NCI-H2196 (cell line): ENCODE results near the gene MTMR3.

ENCODE experiments used
- DNase-seq: peaks from one replicate; lab custom pipeline; 2025; ENCODE audit not compliant: unreplicated experiment; lab: John Stamatoyannopoulos, UW

The MTMR3 gene

DNA sequence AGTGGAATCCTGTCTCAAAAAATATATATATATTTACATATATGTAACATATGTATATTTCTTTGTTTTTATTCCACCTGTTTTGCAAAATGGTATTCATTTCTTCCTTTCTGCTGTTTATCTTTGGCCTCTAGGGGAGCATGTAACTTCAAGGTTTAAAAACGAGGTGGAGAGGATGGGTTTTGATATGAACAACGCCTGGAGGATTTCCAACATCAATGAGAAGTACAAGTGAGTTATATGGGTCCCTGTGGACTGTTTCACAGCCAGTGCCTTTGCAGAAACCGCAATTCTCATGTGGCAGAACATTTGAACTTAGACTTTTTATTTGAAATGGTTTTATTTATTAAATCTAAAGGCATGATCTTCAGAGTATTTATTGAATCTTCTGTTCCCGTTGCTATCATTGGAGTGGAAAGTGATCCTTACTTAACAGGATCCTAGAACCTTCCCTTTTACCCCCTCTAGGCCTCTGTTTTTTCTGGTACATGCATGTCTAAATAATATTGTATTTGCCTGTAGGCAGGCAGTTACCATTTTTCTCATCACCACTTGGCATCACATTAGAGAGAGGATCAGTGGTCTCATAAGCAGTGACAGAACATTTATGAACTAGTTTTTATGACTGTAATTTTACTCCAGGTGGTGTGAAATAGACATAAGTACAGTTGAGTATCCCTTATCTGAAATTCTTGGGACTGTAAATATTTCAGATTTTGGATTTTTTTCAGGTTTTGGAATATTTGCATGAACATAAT lies 115.8 kb downstream of the MTMR3 start:
- DNase-seq = no peak

DNA sequence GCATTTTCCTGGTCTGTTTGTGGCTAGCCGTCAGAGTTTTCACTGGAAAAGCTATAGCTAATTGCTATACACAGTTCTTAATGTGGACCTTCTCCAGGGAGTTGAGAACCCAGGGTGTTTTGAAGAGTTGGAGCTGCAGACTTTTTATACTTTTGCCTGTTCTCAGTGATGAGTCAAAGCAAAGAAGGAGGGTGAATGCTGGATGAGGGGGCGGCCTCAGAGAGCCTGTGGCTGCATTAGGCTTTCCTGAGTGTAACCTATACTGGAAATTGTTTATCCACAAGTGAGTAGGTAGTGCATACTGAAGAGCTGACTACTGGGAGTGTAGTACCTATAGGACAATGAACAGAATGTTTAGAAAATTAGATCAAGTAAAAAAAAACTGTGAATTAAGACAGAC lies 117.6 kb downstream of the MTMR3 start:
- DNase-seq = no peak

DNA sequence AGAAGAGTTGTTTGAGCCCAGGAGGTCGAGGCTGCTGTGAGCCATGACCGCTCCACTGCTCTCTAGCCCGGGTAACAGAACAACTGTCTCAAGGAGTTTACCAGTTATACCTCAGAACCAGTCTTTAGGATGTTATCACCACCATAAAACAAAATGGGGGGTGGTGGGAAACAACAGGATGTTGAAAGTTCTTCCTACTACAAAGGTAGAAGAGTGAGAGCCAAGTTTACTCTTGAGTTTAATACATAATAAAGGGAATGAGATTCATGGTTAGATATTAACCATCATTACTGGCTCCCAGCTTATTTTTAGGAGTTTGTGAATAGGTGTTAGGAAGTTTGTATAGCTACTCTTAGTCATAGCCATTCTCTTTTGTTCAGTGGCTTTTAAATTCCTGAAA lies 118.5 kb downstream of the MTMR3 start:
- no peak for DNase-seq

DNA sequence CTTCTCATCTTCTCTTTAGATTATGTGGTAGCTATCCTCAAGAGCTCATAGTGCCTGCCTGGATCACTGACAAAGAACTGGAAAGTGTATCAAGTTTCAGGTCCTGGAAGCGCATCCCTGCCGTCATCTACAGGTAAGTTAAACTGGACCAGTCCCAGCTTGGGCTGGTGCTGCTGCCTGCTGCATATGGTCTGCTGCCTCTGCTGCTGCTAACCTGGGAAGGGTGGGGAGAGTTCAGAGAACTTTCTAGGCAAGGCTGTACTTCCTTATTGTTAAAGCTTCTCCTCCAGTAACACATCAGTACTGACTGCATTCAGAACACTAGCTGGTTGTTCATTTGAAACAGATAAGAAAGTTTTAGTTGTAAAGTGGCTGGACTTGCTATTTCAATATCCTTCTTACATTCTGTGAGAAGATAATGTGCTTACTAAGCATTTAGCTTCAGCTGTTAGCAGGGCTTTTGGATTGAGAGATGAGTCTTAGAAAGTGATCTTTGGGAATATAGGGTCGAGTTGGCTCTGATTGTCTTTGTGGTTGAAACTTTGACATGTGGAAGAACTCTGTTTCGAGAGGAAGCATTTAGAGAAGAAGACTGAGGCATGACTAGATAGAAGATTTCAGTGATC lies 120.0 kb downstream of the MTMR3 start:
- DNase-seq = no peak

DNA sequence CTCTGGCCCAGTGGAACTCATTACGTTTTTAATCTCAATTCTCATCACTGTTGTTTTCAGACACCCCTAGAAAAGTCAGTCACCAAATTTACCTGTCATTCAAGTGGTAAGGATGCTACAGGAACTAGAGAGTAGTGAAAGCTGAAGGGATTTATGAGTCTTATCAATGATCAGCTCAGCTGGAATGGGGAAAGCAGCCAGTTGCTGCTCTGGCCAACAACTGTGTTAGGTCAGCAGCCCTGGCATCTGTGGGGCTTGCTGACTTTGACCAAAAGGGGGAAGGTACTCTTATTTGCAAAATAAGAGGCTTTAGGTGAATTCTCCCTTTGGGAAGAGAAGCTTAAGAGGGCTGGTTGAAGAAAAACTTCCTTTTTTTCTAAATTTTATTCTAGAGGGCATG lies 121.1 kb downstream of the MTMR3 start:
- DNase-seq = no peak

DNA sequence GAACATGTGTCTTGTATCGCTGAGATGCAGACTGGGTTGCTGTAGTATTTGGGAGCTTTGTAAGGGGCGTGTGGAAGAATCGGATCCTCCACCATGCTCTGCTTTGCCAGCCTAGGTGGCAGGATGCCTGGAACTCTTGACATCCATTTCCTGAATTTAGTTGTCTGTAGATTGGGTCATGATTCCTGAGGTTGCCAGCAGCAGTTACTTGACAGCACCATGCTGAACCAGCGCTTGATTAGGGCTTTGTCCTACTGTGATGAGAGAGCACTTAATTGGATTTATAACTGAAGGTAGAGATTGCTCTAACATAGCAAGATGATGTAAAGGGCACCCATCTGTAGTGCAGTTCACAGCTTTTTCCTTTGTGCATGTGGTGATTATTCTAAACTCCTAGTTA lies 121.7 kb downstream of the MTMR3 start:
- DNase-seq = peak; percentile 3

DNA sequence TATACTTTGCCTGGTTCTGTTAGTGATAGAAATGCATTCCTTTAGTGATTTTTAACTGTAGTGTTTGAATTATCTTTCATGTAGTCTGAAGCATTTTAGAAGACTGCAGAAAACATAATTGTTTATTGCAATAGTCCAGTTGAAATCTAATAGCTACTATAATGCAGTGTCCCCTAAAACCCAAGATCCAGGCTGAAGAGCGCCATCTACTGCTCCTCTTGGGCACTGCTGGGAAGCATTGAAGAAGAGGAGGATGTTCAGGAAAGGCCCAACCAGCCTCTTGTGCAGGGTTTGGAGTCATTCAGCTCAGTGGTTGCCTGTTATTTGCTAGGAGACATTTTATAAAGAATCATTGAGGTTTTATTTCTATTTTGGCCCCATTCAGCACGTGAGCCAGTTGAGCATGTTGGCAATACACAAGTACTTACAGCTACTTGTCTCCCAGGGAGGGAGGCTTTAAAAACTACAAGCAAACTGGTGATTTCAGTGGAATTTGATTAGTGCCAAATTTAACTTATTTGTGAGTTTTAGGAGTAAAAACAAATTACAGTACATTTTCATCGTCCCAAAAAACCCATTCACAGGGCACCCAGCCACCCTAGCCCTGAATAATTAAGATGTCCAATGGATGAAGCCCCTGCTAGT lies 122.4 kb downstream of the MTMR3 start:
- peak; percentile 63 for DNase-seq

DNA sequence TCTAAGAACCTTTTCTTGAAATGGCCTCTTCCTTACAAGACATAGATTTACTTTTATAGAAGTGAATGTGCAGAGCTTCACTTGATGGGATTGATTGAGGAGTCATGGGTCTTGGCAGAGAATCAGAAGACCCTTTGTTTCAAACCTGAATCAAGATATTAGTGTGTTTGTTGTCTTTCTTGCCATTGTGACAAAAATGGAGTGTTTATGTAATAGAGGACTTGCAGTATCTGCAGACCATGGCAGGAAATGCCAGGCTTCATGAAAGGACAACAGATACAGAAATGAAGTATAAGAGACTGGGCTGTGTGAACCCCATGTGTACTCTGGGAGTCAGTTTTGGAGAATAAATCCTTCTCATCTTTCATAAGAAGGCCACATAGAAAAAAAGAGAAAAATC lies 124.4 kb downstream of the MTMR3 start:
- no peak for DNase-seq

DNA sequence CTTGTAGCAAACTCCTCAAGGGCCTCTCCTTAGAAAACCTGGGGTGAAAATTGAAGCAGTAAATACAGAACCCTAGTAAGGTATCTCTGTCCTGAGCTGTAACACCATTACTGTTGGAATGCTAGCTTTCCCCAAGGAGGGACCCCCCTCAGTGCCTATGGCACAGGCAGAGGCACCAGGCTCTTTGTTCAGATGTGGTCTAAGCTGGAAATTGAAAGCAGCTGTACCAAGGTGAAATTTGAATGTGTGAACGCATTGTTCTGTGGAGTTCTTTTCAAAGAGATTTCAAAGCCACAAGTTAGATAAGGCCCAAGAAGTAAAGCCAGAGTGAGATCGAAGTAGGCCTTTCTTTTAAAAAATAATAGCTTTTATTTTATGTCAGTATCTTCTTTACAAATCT lies 125.4 kb downstream of the MTMR3 start:
- DNase-seq = no peak

DNA sequence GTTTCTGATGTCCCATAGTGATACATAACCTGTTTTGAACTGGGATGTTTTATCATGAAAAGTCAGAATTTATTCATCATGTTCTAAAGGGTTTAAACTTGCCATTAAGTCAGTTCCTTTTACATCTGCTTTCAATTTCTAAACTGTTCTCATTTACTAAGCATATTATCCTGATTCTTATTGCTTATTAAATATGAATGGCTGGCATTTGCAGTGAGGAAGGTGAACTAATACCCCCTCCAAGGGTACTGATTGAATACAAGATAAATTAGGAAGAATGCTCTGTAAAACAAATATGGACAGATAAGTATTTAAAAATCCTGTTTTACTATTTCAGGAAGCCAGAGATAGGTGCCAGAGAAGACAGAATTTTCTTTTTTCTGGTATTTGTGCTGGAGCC lies 126.5 kb downstream of the MTMR3 start:
- DNase-seq = no peak

DNA sequence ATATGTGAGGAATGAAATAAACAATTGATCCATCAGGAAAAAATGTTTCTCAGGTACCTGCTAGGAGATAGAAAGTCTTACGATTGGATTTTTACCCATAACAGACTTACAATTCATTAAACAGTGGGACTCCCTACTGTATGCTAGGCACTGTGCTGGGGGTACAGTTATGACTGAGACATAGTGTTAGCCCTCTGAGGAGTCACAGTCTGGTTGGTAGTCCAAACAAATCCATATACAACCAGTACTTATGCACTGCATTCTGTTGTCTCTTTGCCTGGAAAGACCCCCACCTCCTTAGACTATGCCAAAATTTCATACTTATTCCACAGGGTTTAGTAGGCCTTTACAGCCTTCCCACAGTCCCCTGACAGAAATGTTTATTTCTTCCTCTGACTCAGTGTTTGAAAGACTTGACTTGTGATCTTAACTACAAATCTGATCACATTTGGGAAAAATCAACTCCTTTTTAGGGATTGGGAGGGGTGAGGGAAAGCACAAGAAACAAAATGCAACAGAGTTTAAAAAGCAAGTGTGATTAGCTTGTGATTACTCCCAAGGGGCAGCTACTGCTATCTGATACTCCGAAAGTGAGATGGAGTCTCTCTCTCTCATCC lies 127.9 kb downstream of the MTMR3 start:
- no peak for DNase-seq

DNA sequence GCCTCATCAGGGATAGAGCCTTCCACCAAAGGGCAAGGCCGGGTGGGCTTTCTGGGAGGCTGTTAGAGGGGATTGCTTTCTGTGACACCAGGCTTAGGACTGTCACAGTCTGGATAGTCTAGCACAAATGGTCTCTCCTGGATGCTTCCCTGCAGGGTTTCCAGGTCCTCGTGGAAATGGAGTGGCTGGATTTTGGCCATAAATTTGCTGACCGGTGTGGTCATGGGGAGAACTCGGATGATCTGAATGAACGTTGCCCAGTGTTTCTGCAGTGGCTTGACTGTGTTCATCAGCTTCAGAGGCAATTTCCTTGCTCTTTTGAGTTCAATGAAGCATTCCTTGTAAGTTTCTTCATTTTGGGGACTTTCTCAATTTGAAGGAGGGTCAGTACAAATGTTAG lies 130.2 kb downstream of the MTMR3 start:
- no peak for DNase-seq

DNA sequence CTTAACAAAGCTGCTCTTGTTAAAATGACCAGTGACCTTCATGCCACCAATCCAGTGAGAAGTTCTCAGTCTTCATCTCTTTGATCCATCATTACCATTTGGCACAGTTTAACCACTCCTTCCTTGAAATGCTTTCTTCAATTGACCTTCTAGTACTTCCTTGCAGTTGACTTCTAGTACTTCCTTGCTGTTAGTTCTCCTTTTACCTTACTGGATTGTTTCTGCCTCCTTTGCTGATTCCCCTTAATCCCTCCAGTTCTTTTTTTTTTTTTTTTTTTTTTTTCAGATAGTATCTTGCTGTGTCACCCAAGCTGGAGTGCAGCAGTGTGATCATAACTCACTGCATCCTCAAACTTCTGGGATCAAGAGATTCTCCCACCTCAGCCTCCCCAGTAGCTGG lies 131.3 kb downstream of the MTMR3 start:
- no peak for DNase-seq

DNA sequence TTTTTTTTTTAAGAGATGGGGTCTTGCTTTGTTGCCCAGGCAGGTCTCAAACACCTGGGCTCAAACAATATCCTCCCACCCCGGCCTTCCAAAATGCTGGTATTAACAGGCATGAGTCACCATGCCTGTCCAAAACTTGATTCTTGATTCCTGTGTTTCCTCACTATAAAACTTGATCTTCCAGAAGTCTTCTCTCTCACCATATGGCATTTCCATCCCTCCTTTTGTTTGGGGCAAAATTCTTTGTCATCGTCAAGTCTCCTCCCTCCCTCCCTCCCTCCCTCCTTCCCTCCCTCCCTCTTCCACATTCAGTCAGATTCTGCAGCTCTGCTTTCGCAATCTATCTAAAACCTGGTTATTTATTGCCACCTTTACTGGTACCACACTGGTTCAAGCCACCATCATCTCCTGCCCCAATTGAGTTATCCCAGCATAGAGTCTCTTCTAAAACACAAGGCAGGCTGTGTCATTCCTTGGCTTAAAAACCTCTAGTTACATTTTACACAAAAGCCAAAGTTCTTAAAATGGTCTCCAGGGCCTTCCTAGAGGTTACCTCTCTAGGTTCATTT lies 132.3 kb downstream of the MTMR3 start:
- no peak for DNase-seq

DNA sequence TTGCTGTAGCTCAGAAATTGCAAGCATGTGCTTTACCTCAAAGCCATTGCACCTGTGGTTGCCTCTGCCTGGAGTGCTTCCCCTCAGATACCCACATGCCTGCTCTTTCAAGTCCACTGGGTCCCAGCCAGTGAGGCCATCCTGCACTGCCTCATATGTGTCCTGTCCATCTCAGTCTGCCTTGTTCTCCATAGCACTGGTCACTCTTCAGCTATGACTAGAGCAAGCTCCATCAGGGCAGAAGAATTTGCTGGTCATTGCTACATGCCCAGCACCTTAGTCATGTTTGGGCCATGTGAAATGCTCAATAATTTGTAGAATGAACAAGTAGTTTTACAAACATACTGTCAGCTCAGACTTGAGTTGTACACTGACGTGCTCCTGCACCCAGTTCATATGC lies 132.9 kb downstream of the MTMR3 start:
- no peak for DNase-seq

DNA sequence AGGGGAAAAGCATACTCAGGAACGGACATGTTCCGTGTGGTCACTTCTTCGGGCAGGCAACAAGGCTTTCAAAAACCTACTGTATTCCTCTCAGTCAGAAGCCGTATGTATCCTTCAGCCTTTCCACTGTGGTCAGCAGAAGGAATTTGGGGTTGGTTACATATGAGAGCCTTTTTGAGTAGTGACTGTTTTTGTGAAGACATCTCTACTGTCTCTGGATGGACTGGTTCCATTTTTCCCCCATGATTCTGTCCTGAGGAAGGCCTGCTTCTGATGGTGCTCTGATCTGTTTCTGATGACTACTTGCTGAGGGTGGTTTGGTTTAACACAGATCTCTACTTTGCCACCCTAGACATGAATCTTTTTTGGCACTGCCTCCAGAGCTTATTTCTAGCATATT lies 133.6 kb downstream of the MTMR3 start:
- no peak for DNase-seq

DNA sequence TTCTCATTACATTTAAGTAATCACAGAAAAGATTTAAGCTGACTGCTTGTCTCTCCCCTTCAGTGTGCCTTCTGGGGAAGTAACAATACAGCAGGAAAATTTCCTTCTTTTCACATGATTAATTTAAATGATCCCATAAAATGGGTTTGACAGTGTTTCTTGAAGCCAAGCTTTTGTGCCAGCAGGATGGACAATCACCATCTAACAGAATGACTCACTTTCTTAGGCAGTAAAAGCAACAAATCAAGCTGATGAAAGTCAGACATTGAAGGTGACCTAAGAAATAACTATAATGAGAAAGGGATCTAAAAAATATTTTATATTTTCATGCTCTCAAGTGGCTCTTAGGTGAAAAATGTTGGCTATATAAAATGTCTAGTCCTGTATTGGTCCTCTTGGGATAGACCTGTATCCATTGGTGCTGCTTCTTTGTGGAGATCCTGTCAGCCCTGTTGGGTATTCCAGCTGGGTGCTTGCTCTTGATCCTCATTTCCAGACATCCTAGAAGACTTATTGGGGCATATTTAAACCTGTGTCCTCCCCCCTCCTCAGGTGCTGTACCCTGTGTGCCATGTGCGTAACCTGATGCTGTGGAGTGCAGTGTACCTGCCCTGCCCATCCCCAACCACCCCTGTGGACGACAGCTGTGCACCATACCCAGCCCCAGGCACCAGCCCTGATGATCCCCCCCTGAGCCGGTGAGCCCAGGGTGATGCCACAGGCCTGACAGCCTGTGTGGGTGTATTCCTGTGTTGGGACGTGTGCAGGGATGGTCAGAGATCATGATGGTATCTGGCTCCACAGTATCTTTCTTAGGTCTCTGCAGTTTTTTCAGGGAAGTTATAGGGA lies 134.6 kb downstream of the MTMR3 start:
- DNase-seq = no peak

DNA sequence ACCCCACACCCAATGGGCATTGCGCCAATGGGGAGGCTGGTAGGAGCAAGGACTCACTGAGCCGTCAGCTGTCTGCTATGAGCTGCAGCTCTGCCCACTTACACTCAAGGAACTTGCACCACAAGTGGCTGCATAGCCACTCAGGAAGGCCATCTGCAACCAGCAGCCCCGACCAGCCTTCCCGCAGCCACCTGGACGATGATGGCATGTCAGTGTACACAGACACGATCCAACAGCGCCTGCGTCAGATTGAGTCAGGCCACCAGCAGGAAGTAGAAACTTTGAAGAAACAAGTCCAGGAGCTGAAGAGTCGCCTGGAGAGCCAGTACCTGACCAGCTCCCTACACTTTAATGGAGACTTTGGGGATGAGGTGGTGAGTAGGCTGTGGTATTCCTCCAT lies 137.5 kb downstream of the MTMR3 start:
- DNase-seq = no peak

DNA sequence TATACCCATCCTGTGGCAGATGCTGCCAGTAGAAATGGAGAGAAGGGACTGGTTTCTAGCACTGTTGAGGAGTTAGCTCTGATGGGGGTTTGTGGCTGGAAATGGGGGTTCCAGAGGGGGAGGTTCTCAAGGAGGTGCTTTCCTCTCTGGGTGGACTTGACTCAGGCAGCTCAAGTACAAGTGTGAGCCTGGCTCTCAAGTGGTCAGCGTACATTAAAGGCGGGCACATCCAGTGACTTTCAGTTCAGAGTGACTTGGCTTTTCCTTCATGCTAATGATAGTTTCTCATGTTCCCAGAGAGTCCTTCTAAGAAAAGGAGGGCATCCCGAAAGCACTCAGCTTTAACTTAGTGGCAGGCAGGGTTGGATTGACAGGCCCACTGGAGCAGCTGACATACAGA lies 138.4 kb downstream of the MTMR3 start:
- DNase-seq = no peak

DNA sequence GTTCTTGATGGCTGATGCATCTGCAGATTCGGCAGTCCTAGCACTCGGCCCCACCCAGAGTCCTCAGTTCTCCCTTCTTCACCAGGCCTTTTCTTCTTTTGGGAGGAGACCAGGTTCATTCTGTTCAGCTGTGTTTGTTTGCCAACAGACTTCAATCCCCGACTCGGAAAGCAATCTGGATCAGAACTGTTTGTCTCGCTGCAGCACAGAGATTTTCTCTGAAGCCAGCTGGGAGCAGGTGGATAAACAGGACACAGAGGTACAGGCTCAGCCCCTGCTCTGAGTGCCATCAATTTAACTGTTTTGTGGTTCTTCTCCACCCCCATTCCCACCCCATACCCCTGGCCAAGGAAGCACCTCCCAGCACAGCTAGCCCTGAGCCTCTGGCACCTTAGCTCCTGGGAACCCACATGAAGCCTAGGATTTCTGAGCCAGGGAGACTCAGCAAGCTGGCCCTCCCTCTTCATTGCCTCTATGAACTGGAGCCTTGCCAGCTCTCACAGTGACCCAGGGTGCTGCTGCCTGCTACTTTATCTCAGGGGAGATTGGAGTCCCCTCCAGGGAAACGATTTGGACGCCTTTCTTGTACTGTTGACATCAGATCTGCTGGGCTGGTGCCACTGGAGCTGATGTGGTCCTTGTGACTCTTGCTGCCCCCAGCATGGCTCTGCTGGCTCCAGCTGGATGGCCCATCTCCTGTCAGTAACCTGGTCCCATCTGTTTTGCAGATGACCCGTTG lies 139.1 kb downstream of the MTMR3 start:
- peak; percentile 13 for DNase-seq
